KG1 (cell line): ENCODE measurements around the gene AKR7A2.
A peak's percentile ranks its signal among the peaks of the same experiment; 100 is the strongest.

Experiments
- DNase-seq: peaks from one replicate; lab custom pipeline; 2025; lab: John Stamatoyannopoulos, UW

AKR7A2 gene

DNA sequence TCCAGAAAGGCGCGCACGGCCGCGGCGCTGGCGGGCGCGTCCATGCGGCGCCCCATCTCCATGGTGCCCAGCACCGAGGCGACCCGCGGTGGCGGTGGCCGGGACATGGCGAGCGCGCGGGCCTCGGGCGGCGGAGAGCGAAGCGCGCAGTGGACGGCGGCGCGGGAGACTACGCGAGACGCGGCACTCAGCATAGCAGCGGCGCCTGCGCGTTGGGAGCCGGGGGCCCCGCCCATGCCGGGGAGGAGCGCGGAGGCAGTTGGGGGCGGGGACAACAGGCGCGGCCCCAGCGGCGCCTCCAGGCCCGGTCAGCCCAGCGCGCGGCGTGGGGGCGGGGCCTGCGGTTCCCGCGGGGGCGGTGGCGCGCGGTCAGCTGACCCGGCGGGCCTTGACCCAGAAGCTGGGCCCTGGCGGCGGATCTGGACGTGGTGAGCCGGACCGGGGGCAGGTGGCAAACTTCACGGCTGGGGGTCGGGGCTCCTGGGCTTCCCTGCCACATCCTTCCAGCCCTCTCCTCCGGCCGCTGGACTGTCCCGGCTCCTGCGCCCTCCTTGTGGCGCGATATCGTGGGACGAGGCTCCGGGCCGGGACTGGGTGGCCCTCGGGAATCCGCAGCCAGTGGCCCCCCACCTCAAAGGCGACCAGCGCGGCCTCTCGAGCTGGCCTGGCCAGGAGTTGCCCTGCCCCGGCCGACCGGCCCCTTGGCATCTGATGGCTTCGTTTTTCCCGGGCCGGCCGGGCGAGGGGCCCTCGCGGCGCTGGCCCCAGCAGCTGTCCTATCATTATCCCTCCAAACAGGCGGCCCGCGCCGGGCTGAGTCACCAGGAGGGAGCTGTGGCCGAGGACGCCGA, at the start of gene AKR7A2, which contains the start of gene SLC66A1:
TSS of gene AKR7A2 (minus strand) at position 214 of the 851 bp plus-strand sequence. CDS start at position 194, 20 bp downstream.
TSS of gene SLC66A1 (plus strand) at position 396 of the 851 bp plus-strand sequence. CDS start 5,352 bp downstream, outside the sequence.
- DNase-seq, result peak; percentile 79

GRCh38 chr1:19360843-19361610, 49.1 kb upstream of the AKR7A2 start:
- no peak for DNase-seq

DNA sequence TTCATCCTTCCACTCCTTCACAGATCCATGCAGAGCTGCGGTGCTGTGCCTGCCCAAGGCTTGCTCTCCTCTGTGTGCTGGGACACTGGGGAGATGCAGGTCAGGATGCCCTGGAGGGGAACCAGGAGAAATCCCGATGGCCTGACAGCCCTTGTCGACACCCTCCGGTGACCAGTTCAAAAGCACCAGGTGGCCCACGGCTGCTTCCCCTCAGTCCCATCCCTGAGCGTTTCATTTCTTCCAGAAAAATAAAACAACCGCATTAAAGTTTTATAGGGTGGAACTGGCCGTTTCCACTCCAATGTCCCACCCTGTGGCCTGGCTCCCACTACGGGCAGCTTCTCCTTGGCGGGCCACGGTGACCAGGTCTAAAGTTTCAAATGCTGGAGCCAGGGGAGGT, 48.5 kb upstream of the AKR7A2 start:
- no peak for DNase-seq

- no peak for DNase-seq
Measured at GRCh38 chr1:19360016-19360415, 48.1 kb upstream of the AKR7A2 start.

DNA sequence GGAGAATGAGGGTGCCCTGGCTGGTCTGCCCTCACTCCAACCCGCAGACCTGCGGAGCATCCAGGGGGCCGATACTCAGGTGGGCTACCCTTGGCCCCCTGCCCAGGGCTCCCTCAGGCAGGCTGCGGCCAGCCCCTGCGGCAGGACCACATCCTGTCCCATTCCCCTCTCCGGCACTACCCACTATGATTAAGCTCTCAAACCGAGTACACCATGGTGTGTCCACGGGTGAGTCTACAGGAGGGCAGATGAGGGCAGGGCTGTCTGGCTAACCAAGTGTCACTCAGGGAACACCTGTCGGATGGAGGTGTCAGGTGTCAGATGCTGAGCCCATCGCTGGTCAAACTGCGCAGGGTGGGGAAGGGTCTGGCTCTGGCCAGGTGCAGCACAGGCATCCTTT, 47.4 kb upstream of the AKR7A2 start:
- DNase-seq, result no peak

GRCh38 chr1:19358710-19359109, 46.8 kb upstream of the AKR7A2 start:
- no peak for DNase-seq

DNA sequence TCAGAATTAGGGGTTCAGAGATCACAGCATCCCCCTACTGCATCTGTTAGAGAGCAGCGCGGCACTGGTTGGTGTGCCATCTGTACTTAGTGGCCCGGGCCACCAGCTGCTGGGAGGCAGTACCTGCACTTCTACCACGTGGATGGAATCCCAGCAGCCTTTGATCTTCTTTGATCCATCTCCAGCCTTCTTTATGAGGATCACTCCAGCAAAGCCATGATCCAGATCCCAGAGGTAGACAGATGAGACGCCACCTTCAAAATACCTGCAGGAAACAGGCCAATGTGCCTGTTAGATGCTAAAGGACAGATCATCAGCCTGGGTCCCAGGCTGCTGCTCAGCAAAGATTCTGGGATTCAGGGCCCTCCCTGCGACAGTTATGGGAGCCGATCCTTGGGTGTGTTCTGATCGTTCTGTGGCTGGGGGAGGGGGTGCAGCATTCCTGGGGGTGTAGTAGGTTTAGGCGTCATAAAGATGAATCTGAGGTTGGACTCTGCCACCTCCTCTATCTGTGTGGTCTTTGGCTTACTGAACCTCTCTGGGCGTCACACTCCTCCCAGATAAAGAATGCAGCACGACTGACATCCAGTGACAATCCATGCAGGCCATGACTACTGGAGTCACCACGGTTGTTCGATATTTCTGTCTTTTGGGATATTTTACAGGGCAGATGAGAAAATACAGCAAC, 45.5 kb upstream of the AKR7A2 start:
- no peak for DNase-seq

DNA sequence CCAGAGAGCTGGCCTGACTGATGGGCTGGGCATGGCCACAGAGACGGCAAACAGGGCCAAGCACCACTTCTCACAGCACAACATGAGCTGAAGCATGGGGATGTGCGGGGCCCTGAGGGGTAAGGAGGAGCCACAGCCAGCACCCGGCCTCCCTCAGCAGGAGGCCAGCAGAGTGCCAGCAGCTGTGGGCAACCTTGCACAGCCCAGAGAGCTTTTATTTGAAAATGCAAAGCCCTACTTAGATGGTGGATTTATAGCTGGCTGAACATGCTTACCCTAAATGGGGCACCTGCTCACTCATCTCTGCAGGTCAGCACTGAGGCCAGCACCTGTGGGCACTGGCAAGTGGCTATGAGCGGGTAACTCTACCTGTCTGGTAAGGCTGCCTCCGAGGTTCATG, 44.3 kb upstream of the AKR7A2 start:
- no peak for DNase-seq

- no peak for DNase-seq
Measured at GRCh38 chr1:19354531-19354981, 42.6 kb upstream of the AKR7A2 start.

DNA sequence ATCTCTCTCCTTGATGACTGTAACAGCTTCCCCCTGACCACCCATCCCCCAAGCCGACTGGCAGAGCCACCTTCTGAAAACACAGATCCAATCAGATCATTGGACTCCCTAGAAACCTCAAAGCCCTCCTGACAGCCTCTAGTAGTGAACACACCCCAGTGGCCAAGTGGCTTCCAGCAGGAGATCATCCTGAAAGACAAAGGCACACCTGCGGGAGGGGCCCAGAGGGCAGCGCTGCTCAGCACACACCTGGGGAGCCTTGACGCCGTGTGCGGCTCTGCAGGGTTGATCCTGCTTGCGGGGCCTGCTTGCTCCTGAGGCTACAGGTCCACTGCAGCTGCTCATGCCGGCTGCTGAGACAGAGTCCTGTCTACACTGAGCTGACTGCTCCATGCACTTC, 41.7 kb upstream of the AKR7A2 start:
- no peak for DNase-seq

DNA sequence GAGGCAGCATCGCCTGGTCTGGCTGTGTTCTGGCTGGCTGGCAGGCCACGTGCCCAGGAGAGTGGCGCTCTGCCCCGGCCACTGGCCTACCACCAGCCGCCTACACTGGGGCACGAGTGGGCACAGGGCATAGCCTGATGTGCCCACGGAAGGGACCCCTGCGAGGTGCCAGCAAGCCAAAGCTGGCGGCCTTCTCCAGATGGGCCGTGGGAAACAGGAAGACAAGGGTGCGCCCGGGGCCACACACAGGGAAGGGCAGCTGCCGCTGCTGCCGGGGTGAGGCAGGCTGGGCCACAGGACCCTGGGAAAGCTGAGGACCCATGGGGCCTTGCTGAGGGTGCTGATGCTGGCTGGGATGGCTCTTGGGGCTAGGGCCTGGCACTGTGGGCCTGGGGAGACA, 40.9 kb upstream of the AKR7A2 start:
- DNase-seq, result no peak

GRCh38 chr1:19351873-19352272, 39.9 kb upstream of the AKR7A2 start:
- DNase-seq, result no peak

DNA sequence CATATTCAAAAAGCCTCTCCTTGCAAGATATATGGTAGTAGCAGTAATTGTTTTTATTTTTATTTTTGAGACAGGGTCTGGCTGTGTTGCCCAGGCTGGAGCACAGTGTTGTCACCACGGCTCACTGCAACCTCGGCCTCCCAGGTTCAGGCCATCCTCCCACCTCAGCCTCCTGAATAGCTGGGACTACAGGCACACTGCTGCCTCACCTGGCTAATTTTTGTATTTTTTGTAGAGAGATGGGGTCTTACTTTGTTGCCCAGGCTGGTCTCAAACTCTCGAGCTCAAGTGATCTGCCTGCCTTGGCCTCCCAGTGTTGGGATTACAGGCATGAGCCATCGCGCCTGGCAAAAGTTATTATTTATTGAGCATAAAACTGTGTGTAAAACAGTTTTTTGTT, 38.6 kb upstream of the AKR7A2 start:
- DNase-seq, result no peak

GRCh38 chr1:19349999-19350398, 38.1 kb upstream of the AKR7A2 start:
- DNase-seq, result no peak

DNA sequence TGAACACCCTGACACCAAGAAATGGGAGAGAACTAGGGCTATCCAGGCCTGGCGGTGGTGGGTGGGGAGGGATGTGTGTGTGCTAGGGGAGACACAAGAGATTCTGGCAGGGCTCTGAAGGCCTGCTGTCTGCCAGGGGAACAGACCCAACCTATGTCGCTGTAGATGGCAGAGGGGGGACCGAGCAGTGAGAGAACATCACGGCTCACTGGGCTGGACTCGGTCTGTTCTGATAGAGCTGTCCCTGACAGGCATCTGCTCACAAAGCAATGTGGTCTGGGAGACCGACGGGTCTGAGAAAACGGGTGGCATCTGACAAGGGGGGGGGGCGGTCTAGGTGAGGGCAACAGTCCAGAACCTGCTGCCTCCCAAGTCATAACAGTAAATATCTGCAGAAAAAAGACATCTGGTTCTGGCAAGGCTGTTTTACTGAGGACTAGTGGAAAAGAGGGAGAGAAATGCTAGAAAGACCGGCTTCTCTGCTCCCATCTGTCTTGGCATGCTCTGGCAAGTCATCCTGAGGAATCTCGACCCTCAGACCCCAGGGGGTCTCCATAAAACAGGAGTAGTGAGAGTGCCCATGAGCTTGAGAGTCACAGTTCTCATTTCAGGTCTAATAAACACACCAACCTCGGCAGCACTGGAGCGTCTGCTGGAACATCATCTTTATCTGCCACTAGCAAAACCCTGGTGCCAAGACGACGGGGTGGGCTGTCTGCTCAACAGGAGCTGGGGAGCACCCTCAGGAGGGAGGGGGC, 36.7 kb upstream of the AKR7A2 start:
- no peak for DNase-seq

GRCh38 chr1:19347533-19348172, 35.7 kb upstream of the AKR7A2 start:
- DNase-seq, result no peak

- DNase-seq, result no peak
Measured at GRCh38 chr1:19346026-19346425, 34.1 kb upstream of the AKR7A2 start.

GRCh38 chr1:19345391-19345790, 33.4 kb upstream of the AKR7A2 start:
- DNase-seq, result no peak

DNA sequence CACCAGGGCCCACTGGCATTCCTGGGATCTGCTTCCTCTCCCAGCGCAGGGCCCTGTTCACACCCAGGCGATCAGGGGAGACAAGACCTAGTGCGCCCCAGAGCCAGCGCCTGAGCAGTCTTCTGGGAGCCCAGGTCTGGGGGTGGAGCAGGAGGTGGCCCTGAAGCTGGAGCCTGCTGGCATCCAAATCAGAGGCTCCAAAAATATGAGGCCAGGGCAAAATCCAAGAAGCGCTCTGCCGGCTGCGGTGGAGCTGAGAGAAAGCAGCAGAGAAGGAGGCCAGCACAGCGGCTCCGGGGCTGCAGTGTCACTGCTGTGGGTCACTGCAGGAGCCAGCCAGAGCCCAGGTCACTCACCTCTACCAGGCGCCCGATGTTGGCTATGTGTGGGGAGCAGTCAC, 32.9 kb upstream of the AKR7A2 start:
- no peak for DNase-seq

GRCh38 chr1:19344372-19344810, 32.4 kb upstream of the AKR7A2 start:
- DNase-seq, result no peak
